Prostate gland (tissue), 2 donors: ENCODE data around the gene ARFGAP1.

Source experiments
- POLR2A ChIP-seq: fragments of 450-650 bp; IDR thresholded peaks from one replicate; pipeline ENCODE4 v1.6.1; 2016; ENCODE audit warnings: antibody characterized with exemption, mild to moderate bottlenecking
- POLR2AphosphoS5 ChIP-seq: sonication (generic); formaldehyde crosslinking; IDR thresholded peaks from one replicate; pipeline ENCODE4 v1.6.1; 2017; ENCODE audit warnings: antibody characterized with exemption
- TF ChIP-seq, protein P1 (sequence below), 4 experiments: fragments of 200-600 bp in 2 of 4; fragments of 450-650 bp in 2 of 4; sonication (generic) in 2 of 4; IDR thresholded peaks; 1 replicate in 3 of 4; 2 replicates in 1 of 4; pipeline ENCODE4 v1.5.1; 2016 to 2019; ENCODE audit warnings: antibody characterized with exemption in 4 of 4, mild to moderate bottlenecking in 2 of 4, moderate library complexity in 2 of 4

DNA sequence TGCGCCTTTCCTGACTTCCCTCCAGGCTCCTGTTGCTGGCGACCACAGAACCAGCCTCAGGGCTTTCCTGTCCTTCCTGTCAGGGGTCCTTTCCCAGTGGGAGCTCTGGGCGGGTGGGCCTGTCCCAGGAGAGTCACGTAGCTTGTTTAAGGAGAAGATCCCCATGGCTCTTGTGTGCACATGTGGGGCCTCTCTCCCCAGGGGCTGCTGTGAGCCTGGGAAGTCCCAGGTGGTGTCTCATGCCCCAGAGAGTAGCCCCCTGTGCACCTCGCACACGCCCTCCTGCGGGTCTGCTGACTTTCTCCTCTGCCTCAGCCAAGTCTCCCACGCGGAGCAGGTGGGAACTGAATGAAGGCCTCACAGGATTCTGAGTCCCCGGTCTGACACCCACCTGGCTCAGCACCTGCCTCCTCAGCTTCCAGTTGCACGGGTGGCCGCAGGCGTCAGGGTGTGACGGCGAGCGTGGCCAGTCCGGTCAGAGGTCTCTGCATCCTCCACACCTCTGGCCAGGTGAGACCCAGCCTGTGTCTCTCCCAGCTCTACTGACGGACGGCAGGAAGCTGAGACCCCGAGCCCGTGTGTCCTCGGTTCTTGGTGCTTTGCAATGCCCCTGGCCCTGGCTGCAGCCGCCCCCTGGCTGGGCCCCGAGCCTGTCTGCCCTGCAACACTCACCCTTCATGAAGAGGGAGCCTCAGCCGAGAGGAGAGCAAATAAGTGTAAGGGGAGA, 12.7 kb upstream of the ARFGAP1 start:
- TF ChIP-seq, protein P1, sequence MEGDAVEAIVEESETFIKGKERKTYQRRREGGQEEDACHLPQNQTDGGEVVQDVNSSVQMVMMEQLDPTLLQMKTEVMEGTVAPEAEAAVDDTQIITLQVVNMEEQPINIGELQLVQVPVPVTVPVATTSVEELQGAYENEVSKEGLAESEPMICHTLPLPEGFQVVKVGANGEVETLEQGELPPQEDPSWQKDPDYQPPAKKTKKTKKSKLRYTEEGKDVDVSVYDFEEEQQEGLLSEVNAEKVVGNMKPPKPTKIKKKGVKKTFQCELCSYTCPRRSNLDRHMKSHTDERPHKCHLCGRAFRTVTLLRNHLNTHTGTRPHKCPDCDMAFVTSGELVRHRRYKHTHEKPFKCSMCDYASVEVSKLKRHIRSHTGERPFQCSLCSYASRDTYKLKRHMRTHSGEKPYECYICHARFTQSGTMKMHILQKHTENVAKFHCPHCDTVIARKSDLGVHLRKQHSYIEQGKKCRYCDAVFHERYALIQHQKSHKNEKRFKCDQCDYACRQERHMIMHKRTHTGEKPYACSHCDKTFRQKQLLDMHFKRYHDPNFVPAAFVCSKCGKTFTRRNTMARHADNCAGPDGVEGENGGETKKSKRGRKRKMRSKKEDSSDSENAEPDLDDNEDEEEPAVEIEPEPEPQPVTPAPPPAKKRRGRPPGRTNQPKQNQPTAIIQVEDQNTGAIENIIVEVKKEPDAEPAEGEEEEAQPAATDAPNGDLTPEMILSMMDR (IDR thresholded peaks at IDR 0.05): no peak
- TF ChIP-seq POLR2AphosphoS5 (no peak), POLR2A (no peak)
